Left ventricle myocardium inferior (tissue), 1 donor: ENCODE measurements around the gene NTSR1. TPM values are rescaled to one million over a fixed set of nuclear protein-coding genes. Genes with fewer than 3 reads are reported as not detected.
"Not testable (repeated sequence)": the region's sequence is repeated elsewhere in the genome, so short reads cannot be mapped to it uniquely, and the experiment has no call there.

Experiments used
- DNase-seq: peaks from one replicate; pipeline ENCODE4 v3.0.0-alpha.2; 2020
- H3K27ac ChIP-seq: fragments of 200-600 bp; replicated peaks from 2 replicates; pipeline ENCODE4 v1.8.0; 2021
- H3K27me3 ChIP-seq: fragments of 200-600 bp; 2 replicates; pipeline ENCODE4 v1.8.0; 2021; ENCODE audit warnings: low read depth
- H3K36me3 ChIP-seq: fragments of 200-600 bp; 2 replicates; pipeline ENCODE4 v1.8.0; 2021
- H3K4me1 ChIP-seq: fragments of 200-600 bp; 2 replicates; pipeline ENCODE4 v1.8.0; 2021
- H3K4me3 ChIP-seq: fragments of 200-600 bp; 2 replicates; pipeline ENCODE4 v1.8.0; 2021; ENCODE audit warnings: mild to moderate bottlenecking, moderate library complexity
- H3K9me3 ChIP-seq: fragments of 200-600 bp; replicated peaks from 2 replicates; pipeline ENCODE4 v1.8.0; 2021
- intact Hi-C: fragments of 100-400 bp; cut with micrococcal nuclease; formaldehyde crosslinking; loops from one replicate; pipeline ENCODE4 v1.11.0; 2022
- total RNA-seq: library from RNA; stranded (reverse); fragmentation: NEBNext Ultra II Directional; extraction: Animal tissue kit (Norgen Biotek cat#: 25700); gene quantifications from one replicate; pipeline ENCODE4 v1.2.1, GENCODE V29; 2021
- TF ChIP-seq, protein P1 (sequence below): fragments of 200-600 bp; IDR thresholded peaks from 2 replicates; pipeline ENCODE4 v1.8.0; 2021; ENCODE audit warnings: antibody characterized with exemption, mild to moderate bottlenecking, borderline replicate concordance
- donor health status: DM: no; HTN: yes; CAD: no; lungs with severe emphysema.

The NTSR1 gene
- total RNA-seq, 1 donor from 2014 or later, result not detected

GRCh38 chr20:62679978-62680589 is 28.6 kb upstream of the NTSR1 start:
- Histone ChIP-seq H3K27ac (no peak overlapping the region), H3K4me1 (no peaks in the 10 kb centered on the region), H3K4me3 (no peak overlapping the region), H3K36me3 (no peaks in the 10 kb centered on the region), H3K9me3 (peaks cover 11% of the 10 kb centered on the region), H3K27me3 (peaks cover 75% of the 10 kb centered on the region)
- TF ChIP-seq, protein P1, sequence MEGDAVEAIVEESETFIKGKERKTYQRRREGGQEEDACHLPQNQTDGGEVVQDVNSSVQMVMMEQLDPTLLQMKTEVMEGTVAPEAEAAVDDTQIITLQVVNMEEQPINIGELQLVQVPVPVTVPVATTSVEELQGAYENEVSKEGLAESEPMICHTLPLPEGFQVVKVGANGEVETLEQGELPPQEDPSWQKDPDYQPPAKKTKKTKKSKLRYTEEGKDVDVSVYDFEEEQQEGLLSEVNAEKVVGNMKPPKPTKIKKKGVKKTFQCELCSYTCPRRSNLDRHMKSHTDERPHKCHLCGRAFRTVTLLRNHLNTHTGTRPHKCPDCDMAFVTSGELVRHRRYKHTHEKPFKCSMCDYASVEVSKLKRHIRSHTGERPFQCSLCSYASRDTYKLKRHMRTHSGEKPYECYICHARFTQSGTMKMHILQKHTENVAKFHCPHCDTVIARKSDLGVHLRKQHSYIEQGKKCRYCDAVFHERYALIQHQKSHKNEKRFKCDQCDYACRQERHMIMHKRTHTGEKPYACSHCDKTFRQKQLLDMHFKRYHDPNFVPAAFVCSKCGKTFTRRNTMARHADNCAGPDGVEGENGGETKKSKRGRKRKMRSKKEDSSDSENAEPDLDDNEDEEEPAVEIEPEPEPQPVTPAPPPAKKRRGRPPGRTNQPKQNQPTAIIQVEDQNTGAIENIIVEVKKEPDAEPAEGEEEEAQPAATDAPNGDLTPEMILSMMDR, result no peak
- intact Hi-C loops, result no loop called here
- no peak for DNase-seq

DNA sequence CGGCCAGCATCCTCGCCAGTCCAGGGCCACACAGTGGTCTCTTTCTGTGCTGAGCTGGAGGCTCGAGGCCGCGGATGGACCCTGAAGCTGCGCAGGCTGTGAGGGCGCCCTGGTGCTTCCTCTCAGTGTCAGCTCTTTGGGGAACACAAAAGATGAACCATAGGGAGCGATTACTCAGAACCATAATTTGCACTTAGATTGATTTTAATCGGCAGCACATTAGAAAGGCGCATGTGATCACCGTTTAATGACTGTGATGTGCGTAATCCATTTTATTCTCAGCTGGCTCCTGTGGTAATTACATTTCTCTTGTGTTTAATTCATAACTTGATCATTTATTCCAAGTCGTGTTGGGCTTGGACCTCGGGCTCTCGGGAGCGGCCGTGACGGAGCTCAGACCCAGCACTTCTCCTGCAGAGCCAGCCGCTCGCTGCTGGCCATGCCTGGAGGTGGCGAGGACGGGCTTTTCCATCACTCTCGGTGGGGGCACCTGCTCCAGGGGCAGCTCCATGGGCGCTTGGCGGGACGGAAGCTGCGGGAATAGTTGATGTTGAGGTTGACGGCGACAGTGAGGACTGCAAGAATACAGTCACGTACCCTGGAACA is 25.6 kb upstream of the NTSR1 start:
- no peak overlapping the region for H3K4me3 ChIP-seq
- DNase-seq, result no peak
- no peaks in the 10 kb centered on the region for H3K36me3 ChIP-seq
- TF ChIP-seq, protein P1, result no peak
- H3K9me3 ChIP-seq, result peaks cover 11% of the 10 kb centered on the region
- H3K27ac ChIP-seq, result no peak overlapping the region
- H3K4me1 ChIP-seq, result peaks cover 7% of the 10 kb centered on the region
- H3K27me3 ChIP-seq, result peaks cover 75% of the 10 kb centered on the region
- intact Hi-C loops, result no loop called here

DNA sequence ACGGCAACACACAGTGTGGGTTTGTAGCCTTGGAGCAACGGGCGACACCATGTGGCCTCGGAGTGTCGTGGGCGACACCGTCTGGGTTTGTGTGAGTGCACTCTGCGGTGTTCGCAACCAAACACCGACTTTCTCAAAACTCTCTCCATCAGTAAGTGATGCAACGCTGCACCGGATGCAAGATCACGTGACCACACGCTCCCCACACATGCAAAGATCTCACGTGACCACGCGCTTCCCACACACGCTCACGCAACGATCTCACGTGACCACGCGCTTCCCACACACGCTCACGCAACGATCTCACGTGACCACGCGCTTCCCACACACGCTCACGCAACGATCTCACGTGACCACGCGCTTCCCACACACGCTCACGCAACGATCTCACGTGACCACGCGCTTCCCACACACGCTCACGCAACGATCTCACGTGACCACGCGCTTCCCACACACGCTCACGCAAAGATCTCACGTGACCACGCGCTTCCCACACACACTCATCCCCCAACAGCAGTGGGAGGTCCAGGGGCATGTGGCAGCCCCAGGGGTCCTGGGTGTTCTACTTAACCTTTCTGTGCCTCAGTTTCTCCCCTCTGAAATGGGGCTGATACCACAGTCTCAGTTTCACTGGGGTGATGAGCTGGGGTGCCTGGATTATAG is 24.8 kb upstream of the NTSR1 start:
- H3K4me3 ChIP-seq, intact Hi-C loops, H3K36me3 ChIP-seq, H3K27ac ChIP-seq, DNase-seq, H3K4me1 ChIP-seq: not testable (repeated sequence)
- Histone ChIP-seq H3K9me3 (peaks cover 11% of the 10 kb centered on the region), H3K27me3 (peaks cover 77% of the 10 kb centered on the region)

DNA sequence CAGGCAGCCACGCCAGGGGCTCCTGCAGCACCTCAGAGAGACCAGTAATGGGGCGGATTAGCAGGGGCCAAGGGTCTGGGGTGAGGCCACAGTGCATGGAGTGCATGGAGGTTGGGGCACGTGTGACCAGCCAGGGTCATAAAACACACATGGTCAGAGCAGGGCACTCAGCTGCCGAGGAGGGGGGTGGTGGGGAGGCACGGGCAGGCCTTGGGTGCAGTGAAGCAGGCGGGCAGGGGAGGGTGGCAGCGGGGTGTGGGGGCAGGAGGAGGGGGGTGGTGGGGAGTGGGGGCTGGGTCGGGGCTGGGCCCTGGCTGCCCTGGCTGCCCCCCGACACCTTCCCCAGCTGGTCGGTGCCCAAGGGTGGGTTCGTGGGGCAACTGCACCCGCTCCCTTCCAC is 23.7 kb upstream of the NTSR1 start:
- intact Hi-C loops, result no loop called here
- H3K9me3 ChIP-seq, result peaks cover 5% of the 10 kb centered on the region

GRCh38 chr20:62685781-62686555 is 22.7 kb upstream of the NTSR1 start:
- TF ChIP-seq, protein P1, result no peak
- H3K27me3 ChIP-seq, result peaks cover 86% of the 10 kb centered on the region
- no peaks in the 10 kb centered on the region for H3K36me3 ChIP-seq
- DNase-seq, result peak; percentile 29
- peaks cover 7% of the 10 kb centered on the region for H3K4me1 ChIP-seq
- no peak overlapping the region for H3K4me3 ChIP-seq
- H3K27ac ChIP-seq, result no peak overlapping the region
- intact Hi-C loops, result no loop called here
- no peaks in the 10 kb centered on the region for H3K9me3 ChIP-seq

More for the DNA sequence above, 23.7 kb upstream of the NTSR1 start:
- no peak for DNase-seq
- peaks cover 7% of the 10 kb centered on the region for H3K4me1 ChIP-seq
- no peak overlapping the region for H3K27ac ChIP-seq
- H3K4me3 ChIP-seq, result no peak overlapping the region
- no peaks in the 10 kb centered on the region for H3K36me3 ChIP-seq
- TF ChIP-seq, protein P1, result no peak
- peaks cover 86% of the 10 kb centered on the region for H3K27me3 ChIP-seq
